ENCODE measurements around the gene MX2. TPM values are rescaled to one million over a fixed set of nuclear protein-coding genes. Genes with fewer than 3 reads are reported as not detected.
A peak's percentile ranks its signal among the peaks of the same experiment; 100 is the strongest.
"Not testable (repeated sequence)": the region's sequence is repeated elsewhere in the genome, so short reads cannot be mapped to it uniquely, and the experiment has no call there.

Gene MX2
- polyA plus RNA-seq, 1 experiment = 5.1 TPM

GRCh38 chr21:41418393-41418792 is 56.6 kb downstream of the MX2 start:
- no peak overlapping the region for H3K4me3 ChIP-seq (ENCODE audit: low read depth, low read length)
- H3K36me3 ChIP-seq (ENCODE audit: control insufficient read depth, insufficient read depth, low read length) = no peaks in the 10 kb centered on the region
- POLR2A ChIA-PET = no interaction called here
- no peak for DNase-seq (ENCODE audit: low read depth)
- CTCF ChIA-PET = interaction anchor here (1.4 kb wide), 1 partner anchor 135 kb away, joined by 7 read pairs; no protein-coding TSS in a partner anchor
- no peak for TF ChIP-seq CTCF (IDR thresholded peaks at IDR 0.05; ENCODE audit: insufficient read depth, low read depth, low read length)
- no peaks in the 10 kb centered on the region for H3K27me3 ChIP-seq (ENCODE audit: control insufficient read depth, insufficient read depth, low read length)

GRCh38 chr21:41418956-41419680 is 57.3 kb downstream of the MX2 start:
- no peak for DNase-seq (ENCODE audit: low read depth)
- TF ChIP-seq CTCF (IDR thresholded peaks at IDR 0.05; ENCODE audit: insufficient read depth, low read depth, low read length) = no peak
- Histone ChIP-seq H3K27me3 (ENCODE audit: control insufficient read depth, insufficient read depth, low read length) (no peaks in the 10 kb centered on the region), H3K36me3 (ENCODE audit: control insufficient read depth, insufficient read depth, low read length) (no peaks in the 10 kb centered on the region), H3K4me3 (ENCODE audit: low read depth, low read length) (no peak overlapping the region)
- CTCF ChIA-PET = interaction anchor here (1.4 kb wide), 1 partner anchor 136 kb away, joined by 7 read pairs; no protein-coding TSS in a partner anchor
- POLR2A ChIA-PET = no interaction called here

GRCh38 chr21:41419921-41420862 is 58.4 kb downstream of the MX2 start:
- Histone ChIP-seq H3K4me3 (ENCODE audit: low read depth, low read length) (peak overlapping the region; percentile 68), H3K27me3 (ENCODE audit: control insufficient read depth, insufficient read depth, low read length) (no peaks in the 10 kb centered on the region), H3K36me3 (ENCODE audit: control insufficient read depth, insufficient read depth, low read length) (no peaks in the 10 kb centered on the region)
- TF ChIP-seq CTCF (IDR thresholded peaks at IDR 0.05; ENCODE audit: insufficient read depth, low read depth, low read length) = no peak
- DNase-seq (ENCODE audit: low read depth) = peak; percentile 56
- CTCF ChIA-PET = no interaction called here
- POLR2A ChIA-PET = no interaction called here

- CTCF ChIA-PET; POLR2A ChIA-PET; H3K27me3 ChIP-seq (ENCODE audit: control insufficient read depth, insufficient read depth, low read length); H3K36me3 ChIP-seq (ENCODE audit: control insufficient read depth, insufficient read depth, low read length); DNase-seq (ENCODE audit: low read depth): not testable (repeated sequence)
- peak overlapping the region; percentile 68 for H3K4me3 ChIP-seq (ENCODE audit: low read depth, low read length)
Observed at GRCh38 chr21:41420998-41421397, 59.2 kb downstream of the MX2 start.

GRCh38 chr21:41422546-41423304 is 60.9 kb downstream of the MX2 start:
- no peak overlapping the region for H3K4me3 ChIP-seq (ENCODE audit: low read depth, low read length)
- POLR2A ChIA-PET = no interaction called here
- no peaks in the 10 kb centered on the region for H3K36me3 ChIP-seq (ENCODE audit: control insufficient read depth, insufficient read depth, low read length)
- no peaks in the 10 kb centered on the region for H3K27me3 ChIP-seq (ENCODE audit: control insufficient read depth, insufficient read depth, low read length)
- CTCF ChIA-PET = interaction anchor here (0.6 to 1.3 kb wide), 3 partner anchors 8 to 139 kb away, joined by 3 to 5 read pairs (median 5); no protein-coding TSS in a partner anchor
- DNase-seq (ENCODE audit: low read depth) = no peak
- no peak for TF ChIP-seq CTCF (IDR thresholded peaks at IDR 0.05; ENCODE audit: insufficient read depth, low read depth, low read length)

- H3K27me3 ChIP-seq (ENCODE audit: control insufficient read depth, insufficient read depth, low read length); H3K36me3 ChIP-seq (ENCODE audit: control insufficient read depth, insufficient read depth, low read length); H3K4me3 ChIP-seq (ENCODE audit: low read depth, low read length); POLR2A ChIA-PET; DNase-seq (ENCODE audit: low read depth): not testable (repeated sequence)
- CTCF ChIA-PET = interaction anchor here (1.0 to 1.3 kb wide), 2 partner anchors 60 to 140 kb away, joined by 3 to 5 read pairs; no protein-coding TSS in a partner anchor
Observed at GRCh38 chr21:41423305-41423636, 61.4 kb downstream of the MX2 start.

Data from BJ (cell line).